ENCODE data around the gene MIAT.

MIAT gene

DNA sequence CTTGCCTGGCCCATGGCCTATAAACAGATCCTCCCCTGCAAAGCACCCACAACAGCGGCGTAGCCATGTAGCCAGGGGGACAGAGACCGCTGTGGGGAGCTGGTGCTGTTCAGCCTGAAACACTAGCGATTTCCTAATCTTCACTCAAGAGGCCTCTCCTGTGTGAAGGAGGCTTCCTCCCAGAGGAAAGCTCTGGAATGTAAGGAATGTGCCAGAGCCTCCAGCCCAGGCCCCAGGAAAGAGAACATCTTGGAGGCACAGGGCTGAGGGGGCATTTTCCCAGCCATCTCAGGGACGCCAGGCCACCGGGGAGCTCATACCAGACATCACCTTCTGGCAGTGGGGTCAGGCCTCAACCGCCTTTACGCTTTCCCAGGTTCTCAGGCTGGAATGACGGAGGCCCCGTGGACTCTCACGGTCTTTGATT, 24.0 kb downstream of the MIAT start:
- Histone ChIP-seq H3K4me3 (no peak overlapping the region), H3K27ac (peak overlapping the region in 1 of 2 donors; percentile 10)
- DNase-seq (ENCODE audit: low spot score), result no peak
- TF ChIP-seq, protein P1, sequence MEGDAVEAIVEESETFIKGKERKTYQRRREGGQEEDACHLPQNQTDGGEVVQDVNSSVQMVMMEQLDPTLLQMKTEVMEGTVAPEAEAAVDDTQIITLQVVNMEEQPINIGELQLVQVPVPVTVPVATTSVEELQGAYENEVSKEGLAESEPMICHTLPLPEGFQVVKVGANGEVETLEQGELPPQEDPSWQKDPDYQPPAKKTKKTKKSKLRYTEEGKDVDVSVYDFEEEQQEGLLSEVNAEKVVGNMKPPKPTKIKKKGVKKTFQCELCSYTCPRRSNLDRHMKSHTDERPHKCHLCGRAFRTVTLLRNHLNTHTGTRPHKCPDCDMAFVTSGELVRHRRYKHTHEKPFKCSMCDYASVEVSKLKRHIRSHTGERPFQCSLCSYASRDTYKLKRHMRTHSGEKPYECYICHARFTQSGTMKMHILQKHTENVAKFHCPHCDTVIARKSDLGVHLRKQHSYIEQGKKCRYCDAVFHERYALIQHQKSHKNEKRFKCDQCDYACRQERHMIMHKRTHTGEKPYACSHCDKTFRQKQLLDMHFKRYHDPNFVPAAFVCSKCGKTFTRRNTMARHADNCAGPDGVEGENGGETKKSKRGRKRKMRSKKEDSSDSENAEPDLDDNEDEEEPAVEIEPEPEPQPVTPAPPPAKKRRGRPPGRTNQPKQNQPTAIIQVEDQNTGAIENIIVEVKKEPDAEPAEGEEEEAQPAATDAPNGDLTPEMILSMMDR (IDR thresholded peaks at IDR 0.05), result no peak

- no peak overlapping the region for H3K27ac ChIP-seq
- TF ChIP-seq, protein P1 (IDR thresholded peaks at IDR 0.05), result no peak
- H3K4me3 ChIP-seq, result no peak overlapping the region
- no peak for DNase-seq (ENCODE audit: low spot score)
Observed at GRCh38 chr22:26684168-26684567, 26.8 kb downstream of the MIAT start.

DNA sequence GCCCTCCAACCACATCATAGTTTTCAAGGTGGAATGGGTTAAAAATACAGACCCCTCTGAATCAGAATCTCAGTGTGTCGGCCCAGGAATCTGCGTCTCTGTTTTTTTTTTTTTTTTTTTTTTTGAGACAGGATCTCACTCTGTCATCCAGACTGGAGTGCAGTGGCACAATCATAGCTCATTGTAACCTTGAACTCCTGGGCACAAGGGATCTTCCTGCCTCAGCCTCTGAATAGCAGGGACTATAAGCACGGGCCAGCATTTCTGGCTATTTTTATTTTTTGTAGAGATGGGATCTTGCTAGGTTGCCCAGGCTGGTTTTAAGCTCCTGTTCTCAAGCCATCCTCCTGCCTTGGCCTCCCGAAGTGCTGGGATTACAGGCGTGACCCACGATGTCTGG, 28.2 kb downstream of the MIAT start:
- Histone ChIP-seq H3K27ac (no peak overlapping the region), H3K4me3 (no peak overlapping the region)
- no peak for DNase-seq (ENCODE audit: low spot score)
- TF ChIP-seq, protein P1 (IDR thresholded peaks at IDR 0.05), result no peak

DNA sequence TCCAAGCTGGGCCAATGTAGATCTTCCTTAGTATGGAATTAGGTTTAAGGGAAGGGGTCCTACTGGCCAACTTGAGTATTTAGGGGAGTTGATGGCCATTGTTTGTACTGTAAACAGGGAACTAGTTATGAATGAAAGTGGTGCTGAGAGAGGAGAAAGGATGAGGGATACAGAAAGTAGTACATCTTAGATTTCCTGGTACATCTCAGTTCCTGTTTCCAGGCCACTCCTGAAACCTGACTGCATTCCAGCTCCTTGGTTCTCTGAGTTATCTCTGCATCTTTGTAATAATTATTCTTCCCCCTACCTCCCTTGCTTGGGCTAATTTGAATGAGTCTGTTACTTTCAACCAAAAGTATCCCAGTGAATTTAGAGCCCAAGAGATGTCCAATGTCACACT, 30.1 kb downstream of the MIAT start:
- TF ChIP-seq, protein P1 (IDR thresholded peaks at IDR 0.05), result no peak
- Histone ChIP-seq H3K4me3 (no peak overlapping the region), H3K27ac (no peak overlapping the region)
- DNase-seq (ENCODE audit: low spot score), result no peak

DNA sequence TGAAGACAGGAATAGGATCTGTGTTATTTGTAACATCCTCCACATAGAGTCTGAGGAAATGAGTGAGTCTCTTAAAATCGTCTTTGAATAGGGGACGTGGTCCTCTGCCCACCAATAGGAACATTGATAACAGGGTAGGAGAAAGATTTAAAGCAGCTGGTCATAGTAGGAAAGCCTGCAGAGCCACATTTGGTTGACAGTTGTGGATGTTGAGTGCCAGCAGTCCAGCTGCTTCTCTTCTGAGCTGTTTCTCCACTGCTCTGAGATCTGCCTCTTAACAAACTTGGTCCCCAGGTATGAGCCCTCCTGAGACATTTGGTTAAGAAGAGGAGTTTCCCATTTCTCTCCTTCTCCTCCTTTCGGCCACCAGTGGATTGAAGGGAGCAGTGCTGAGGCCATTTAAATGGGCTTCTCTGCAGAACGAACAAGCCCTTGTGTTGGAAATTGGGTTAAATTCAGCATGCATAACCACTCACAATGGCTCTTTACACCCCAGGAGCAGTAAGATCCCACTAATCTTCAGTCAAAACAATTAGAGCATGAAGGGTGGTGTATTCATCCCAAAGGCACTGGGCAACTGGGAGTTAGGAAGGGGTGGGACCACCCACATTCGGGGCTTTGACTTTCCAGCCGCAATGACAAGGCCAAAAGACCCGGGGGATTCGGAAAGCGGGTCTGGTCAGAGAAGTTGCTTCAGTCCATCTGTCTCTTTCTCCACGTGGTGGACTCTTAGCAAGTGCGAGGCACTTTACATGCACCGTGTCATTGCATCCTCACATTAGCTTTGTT, 32.3 kb downstream of the MIAT start:
- TF ChIP-seq, protein P1 (IDR thresholded peaks at IDR 0.05), result no peak
- DNase-seq (ENCODE audit: low spot score), result no peak
- H3K27ac ChIP-seq, result no peak overlapping the region
- H3K4me3 ChIP-seq, result no peak overlapping the region

GRCh38 chr22:26690654-26691376, 33.4 kb downstream of the MIAT start:
- no peak overlapping the region for H3K27ac ChIP-seq
- TF ChIP-seq, protein P1 (IDR thresholded peaks at IDR 0.05), result no peak
- DNase-seq (ENCODE audit: low spot score), result no peak
- no peak overlapping the region for H3K4me3 ChIP-seq

GRCh38 chr22:26691377-26691716, 34.0 kb downstream of the MIAT start:
- TF ChIP-seq, protein P1 (IDR thresholded peaks at IDR 0.05), result no peak
- no peak overlapping the region for H3K27ac ChIP-seq
- H3K4me3 ChIP-seq, result no peak overlapping the region
- DNase-seq (ENCODE audit: low spot score), result no peak
